ENCODE measurements around the gene CFAP54. TPM values are rescaled to one million over a fixed set of nuclear protein-coding genes. Genes with fewer than 3 reads are reported as not detected.

The CFAP54 gene
- total RNA-seq, 1 experiment from 2014 or later = 0.64 TPM

DNA sequence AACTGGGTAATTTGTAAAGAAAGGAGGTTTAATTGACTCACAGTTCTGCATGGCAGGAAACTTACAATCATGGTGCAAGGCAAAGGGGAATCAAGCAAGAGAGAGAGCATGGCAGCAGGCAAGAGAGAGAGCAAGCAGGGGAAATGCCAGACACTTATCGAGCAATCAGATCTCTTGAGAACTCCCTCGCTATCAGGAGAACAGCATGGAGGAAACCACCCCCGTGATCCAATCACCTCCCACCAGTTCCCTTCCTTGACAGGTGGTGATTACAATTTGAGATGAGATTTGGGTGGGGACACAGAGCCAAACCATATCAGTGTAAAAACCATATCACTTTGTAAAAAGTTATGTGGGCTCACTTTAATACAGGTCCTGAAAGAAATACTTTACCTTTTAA is 361.3 kb downstream of the CFAP54 start:
- CTCF ChIA-PET = no interaction called here
- Histone ChIP-seq H3K27me3 (ENCODE audit: control insufficient read depth, insufficient read depth, low read length) (no peaks in the 10 kb centered on the region), H3K9me3 (ENCODE audit: control insufficient read depth, insufficient read depth, low read depth, low read length) (no peaks in the 10 kb centered on the region), H3K36me3 (ENCODE audit: control insufficient read depth, insufficient read depth, low read length) (no peaks in the 10 kb centered on the region), H3K4me3 (ENCODE audit: low read depth in 2 of 2, low read length in 2 of 2) (no peak overlapping the region), H3K27ac (ENCODE audit: low read length) (no peak overlapping the region), H3K4me1 (ENCODE audit: control insufficient read depth, insufficient read depth, low read length) (no peaks in the 10 kb centered on the region)
- TF ChIP-seq SIN3A (IDR thresholded peaks at IDR 0.05; ENCODE audit: borderline replicate concordance, insufficient read depth, low read depth, low read length) (no peak), POLR2AphosphoS5 (IDR thresholded peaks at IDR 0.05; ENCODE audit: low read depth, low read length) (no peak), CTCF (IDR thresholded peaks at IDR 0.05) (no peak), TCF7L2 (IDR thresholded peaks at IDR 0.05; ENCODE audit: low read depth, low read length) (no peak)
- TF ChIP-seq, protein P1, sequence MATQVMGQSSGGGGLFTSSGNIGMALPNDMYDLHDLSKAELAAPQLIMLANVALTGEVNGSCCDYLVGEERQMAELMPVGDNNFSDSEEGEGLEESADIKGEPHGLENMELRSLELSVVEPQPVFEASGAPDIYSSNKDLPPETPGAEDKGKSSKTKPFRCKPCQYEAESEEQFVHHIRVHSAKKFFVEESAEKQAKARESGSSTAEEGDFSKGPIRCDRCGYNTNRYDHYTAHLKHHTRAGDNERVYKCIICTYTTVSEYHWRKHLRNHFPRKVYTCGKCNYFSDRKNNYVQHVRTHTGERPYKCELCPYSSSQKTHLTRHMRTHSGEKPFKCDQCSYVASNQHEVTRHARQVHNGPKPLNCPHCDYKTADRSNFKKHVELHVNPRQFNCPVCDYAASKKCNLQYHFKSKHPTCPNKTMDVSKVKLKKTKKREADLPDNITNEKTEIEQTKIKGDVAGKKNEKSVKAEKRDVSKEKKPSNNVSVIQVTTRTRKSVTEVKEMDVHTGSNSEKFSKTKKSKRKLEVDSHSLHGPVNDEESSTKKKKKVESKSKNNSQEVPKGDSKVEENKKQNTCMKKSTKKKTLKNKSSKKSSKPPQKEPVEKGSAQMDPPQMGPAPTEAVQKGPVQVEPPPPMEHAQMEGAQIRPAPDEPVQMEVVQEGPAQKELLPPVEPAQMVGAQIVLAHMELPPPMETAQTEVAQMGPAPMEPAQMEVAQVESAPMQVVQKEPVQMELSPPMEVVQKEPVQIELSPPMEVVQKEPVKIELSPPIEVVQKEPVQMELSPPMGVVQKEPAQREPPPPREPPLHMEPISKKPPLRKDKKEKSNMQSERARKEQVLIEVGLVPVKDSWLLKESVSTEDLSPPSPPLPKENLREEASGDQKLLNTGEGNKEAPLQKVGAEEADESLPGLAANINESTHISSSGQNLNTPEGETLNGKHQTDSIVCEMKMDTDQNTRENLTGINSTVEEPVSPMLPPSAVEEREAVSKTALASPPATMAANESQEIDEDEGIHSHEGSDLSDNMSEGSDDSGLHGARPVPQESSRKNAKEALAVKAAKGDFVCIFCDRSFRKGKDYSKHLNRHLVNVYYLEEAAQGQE (IDR thresholded peaks at IDR 0.05; ENCODE audit: insufficient read depth in 1 of 2, low read depth in 2 of 2, low read length in 1 of 2) = no peak
- intact Hi-C loops (cut with micrococcal nuclease; ENCODE audit: unreplicated experiment) = no loop called here
- ATAC-seq = no peak
- in situ Hi-C loops (cut with HindIII; ENCODE audit: low pct_unique_long_range_greater_than_20kb, low sequenced_read_pairs) = no loop called here
- no peak for DNase-seq (ENCODE audit: low read depth, low spot score)
- BruUV-seq (replicated peaks) = no TSS peak
- POLR2A ChIA-PET = no interaction called here

- ChIA-PET CTCF (no interaction called here), POLR2A (no interaction called here)
- no peak overlapping the region for H3K4me3 ChIP-seq (ENCODE audit: low read depth in 2 of 2, low read length in 2 of 2)
- DNase-seq (ENCODE audit: low read depth, low spot score) (no peak), ATAC-seq (no peak)
- in situ Hi-C loops (cut with HindIII; ENCODE audit: low pct_unique_long_range_greater_than_20kb, low sequenced_read_pairs) = no loop called here
- H3K36me3 ChIP-seq (ENCODE audit: control insufficient read depth, insufficient read depth, low read length) = no peaks in the 10 kb centered on the region
- H3K4me1 ChIP-seq (ENCODE audit: control insufficient read depth, insufficient read depth, low read length) = no peaks in the 10 kb centered on the region
- no peak for TF ChIP-seq TCF7L2 (IDR thresholded peaks at IDR 0.05; ENCODE audit: low read depth, low read length)
- H3K27me3 ChIP-seq (ENCODE audit: control insufficient read depth, insufficient read depth, low read length) = peaks cover 3% of the 10 kb centered on the region; the same call in 1 of the 2 replicates
- H3K9me3 ChIP-seq (ENCODE audit: control insufficient read depth, insufficient read depth, low read depth, low read length) = no peaks in the 10 kb centered on the region
- intact Hi-C loops (cut with micrococcal nuclease; ENCODE audit: unreplicated experiment) = no loop called here
- no TSS peak for BruUV-seq (replicated peaks)
- no peak overlapping the region for H3K27ac ChIP-seq (ENCODE audit: low read length)
Measured at GRCh38 chr12:96858162-96858561, 368.8 kb downstream of the CFAP54 start.

DNA sequence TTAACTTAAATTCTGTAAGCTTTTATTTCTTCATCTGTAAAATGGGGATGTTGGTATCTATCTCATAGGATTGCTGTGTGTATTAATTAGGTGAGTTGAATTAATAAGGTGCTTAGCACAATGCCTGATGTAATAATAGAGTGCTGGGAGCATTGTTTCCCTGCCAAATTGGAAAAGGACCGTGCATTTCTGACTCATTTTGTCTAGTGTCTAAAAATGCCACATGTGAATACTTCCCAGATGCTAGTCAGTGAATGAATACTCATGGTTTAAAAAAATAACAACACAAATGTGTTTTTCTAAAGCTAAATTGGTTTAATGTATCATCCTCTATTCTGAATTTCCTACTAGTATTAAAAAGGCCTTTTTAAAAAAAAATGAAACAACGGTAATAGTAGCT is 372.3 kb downstream of the CFAP54 start:
- H3K27me3 ChIP-seq (ENCODE audit: control insufficient read depth, insufficient read depth, low read length) = peaks cover 3% of the 10 kb centered on the region; the same call in 1 of the 2 replicates
- intact Hi-C loops (cut with micrococcal nuclease; ENCODE audit: unreplicated experiment) = no loop called here

More for the DNA sequence above, 372.3 kb downstream of the CFAP54 start:
- no peaks in the 10 kb centered on the region for H3K9me3 ChIP-seq (ENCODE audit: control insufficient read depth, insufficient read depth, low read depth, low read length)
- no peak overlapping the region for H3K27ac ChIP-seq (ENCODE audit: low read length)
- no TSS peak for BruUV-seq (replicated peaks)
- TF ChIP-seq CTCF (IDR thresholded peaks at IDR 0.05) (no peak), POLR2AphosphoS5 (IDR thresholded peaks at IDR 0.05; ENCODE audit: low read depth, low read length) (no peak), TCF7L2 (IDR thresholded peaks at IDR 0.05; ENCODE audit: low read depth, low read length) (no peak), SIN3A (IDR thresholded peaks at IDR 0.05; ENCODE audit: borderline replicate concordance, insufficient read depth, low read depth, low read length) (no peak)
- TF ChIP-seq, protein P1 (IDR thresholded peaks at IDR 0.05; ENCODE audit: insufficient read depth in 1 of 2, low read depth in 2 of 2, low read length in 1 of 2) = no peak
- no peaks in the 10 kb centered on the region for H3K4me1 ChIP-seq (ENCODE audit: control insufficient read depth, insufficient read depth, low read length)
- no peak overlapping the region for H3K4me3 ChIP-seq (ENCODE audit: low read depth in 2 of 2, low read length in 2 of 2)
- H3K36me3 ChIP-seq (ENCODE audit: control insufficient read depth, insufficient read depth, low read length) = no peaks in the 10 kb centered on the region
- in situ Hi-C loops (cut with HindIII; ENCODE audit: low pct_unique_long_range_greater_than_20kb, low sequenced_read_pairs) = no loop called here
- ATAC-seq (no peak), DNase-seq (ENCODE audit: low read depth, low spot score) (no peak)
- CTCF ChIA-PET = no interaction called here
- POLR2A ChIA-PET = no interaction called here
